WTC11 (cell line): ENCODE results near the gene RNGTT. TPM values are rescaled to one million over a fixed set of nuclear protein-coding genes. Genes with fewer than 3 reads are reported as not detected.

Source experiments
- ATAC-seq: fragments of 200-7000 bp; cut with Tn5 transposase; 2 replicates; pipeline ENCODE4 v1.10.0; 2021; ENCODE audit warnings: mild to moderate bottlenecking, moderate library complexity
- CTCF ChIA-PET: fragments of 300-600 bp; sonication (Branson Sonifier 250); formaldehyde crosslinking; loops from one replicate; lab custom pipeline; 2021; ENCODE audit warnings: antibody characterized with exemption; lab: Charles Lee
- POLR2A ChIA-PET: fragments of 350-600 bp; sonication (Branson Sonifier 250); formaldehyde crosslinking; loops from one replicate; lab custom pipeline; 2021; ENCODE audit warnings: antibody characterized with exemption; lab: Charles Lee
- DNase-seq: peaks from one replicate; pipeline ENCODE4 v3.0.0; 2021; ENCODE audit warnings: low spot score
- H3K27ac Mint-ChIP-seq: 2 replicates; pipeline ENCODE4 v1.8.0; 2021; ENCODE audit warnings: mixed read lengths
- H3K27me3 Mint-ChIP-seq: 2 replicates; pipeline ENCODE4 v1.8.0; 2021; ENCODE audit warnings: low read depth, mild to moderate bottlenecking, moderate library complexity, mixed read lengths
- H3K36me3 Mint-ChIP-seq: 2 replicates; pipeline ENCODE4 v1.8.0; 2021; ENCODE audit warnings: mixed read lengths
- H3K4me1 Mint-ChIP-seq: 2 replicates; pipeline ENCODE4 v1.8.0; 2022; ENCODE audit warnings: mixed read lengths
- H3K4me3 Mint-ChIP-seq: 2 replicates; pipeline ENCODE4 v1.8.0; 2021; ENCODE audit warnings: mild to moderate bottlenecking, moderate library complexity, mixed read lengths
- H3K9me3 Mint-ChIP-seq: 2 replicates; pipeline ENCODE4 v1.8.0; 2021; ENCODE audit warnings: mixed read lengths
- E2F4 ChIP-seq: sonication (generic); formaldehyde crosslinking; IDR thresholded peaks from 2 replicates; pipeline ENCODE4 v1.8.1; 2022; ENCODE audit warnings: low read depth, mild to moderate bottlenecking, moderate library complexity, missing genetic modification reagents, borderline replicate concordance
- ELF4 ChIP-seq: sonication (generic); formaldehyde crosslinking; IDR thresholded peaks from 2 replicates; pipeline ENCODE4 v1.8.1; 2022; ENCODE audit warnings: low read depth, mild to moderate bottlenecking, moderate library complexity, missing genetic modification reagents
- ERG ChIP-seq: fragments of 250-450 bp; sonication (Bioruptor Pico); IDR thresholded peaks from 2 replicates; pipeline ENCODE4 v1.8.0; 2021; ENCODE audit warnings: mild to moderate bottlenecking
- GTF2I ChIP-seq: fragments of 250-450 bp; sonication (Bioruptor Pico); conservative IDR thresholded peaks from 2 replicates; pipeline ENCODE4 v1.4.0; 2021; ENCODE audit warnings: mild to moderate bottlenecking
- JUN ChIP-seq: sonication (generic); formaldehyde crosslinking; IDR thresholded peaks from 2 replicates; pipeline ENCODE4 v1.8.0; 2023; ENCODE audit warnings: mild to moderate bottlenecking, missing genetic modification reagents
- MLX ChIP-seq: sonication (generic); formaldehyde crosslinking; IDR thresholded peaks from 2 replicates; pipeline ENCODE4 v1.8.1; 2023; ENCODE audit warnings: mild to moderate bottlenecking, missing genetic modification reagents, moderate library complexity
- MYBL2 ChIP-seq: sonication (generic); formaldehyde crosslinking; IDR thresholded peaks from 2 replicates; pipeline ENCODE4 v1.8.1; 2023; ENCODE audit warnings: mild to moderate bottlenecking, moderate library complexity, missing genetic modification reagents
- PREB ChIP-seq: sonication (generic); formaldehyde crosslinking; IDR thresholded peaks from 2 replicates; pipeline ENCODE4 v1.8.1; 2022; ENCODE audit warnings: mild to moderate bottlenecking, missing genetic modification reagents, moderate library complexity, borderline replicate concordance
- PRRX2 ChIP-seq: fragments of 250-450 bp; sonication (Bioruptor Pico); IDR thresholded peaks from 2 replicates; pipeline ENCODE4 v1.8.0; 2021; ENCODE audit warnings: mild to moderate bottlenecking
- ZMAT4 ChIP-seq: fragments of 250-450 bp; sonication (Bioruptor Pico); IDR thresholded peaks from 2 replicates; pipeline ENCODE4 v1.9.0; 2021; ENCODE audit warnings: mild to moderate bottlenecking
- ZNF425 ChIP-seq: fragments of 250-450 bp; sonication (Bioruptor Pico); conservative IDR thresholded peaks from 2 replicates; pipeline ENCODE4 v1.9.0; 2021; ENCODE audit warnings: mild to moderate bottlenecking
- ZNF532 ChIP-seq: fragments of 250-450 bp; sonication (Bioruptor Pico); IDR thresholded peaks from 2 replicates; pipeline ENCODE4 v1.9.0; 2021; ENCODE audit warnings: mild to moderate bottlenecking, borderline replicate concordance
- total RNA-seq: library from RNA; stranded (reverse); gene quantifications from 3 replicates; pipeline ENCODE4 v1.2.3, GENCODE V29; 2021

Gene RNGTT
- total RNA-seq, 1 experiment from 2014 or later, result 20.4 TPM

GRCh38 chr6:88661136-88661535 lies 302.3 kb downstream of the RNGTT start:
- ATAC-seq, result no peak
- no peak for DNase-seq
- Mint-ChIP-seq H3K27ac (no peak overlapping the region), H3K4me3 (no peak overlapping the region), H3K36me3 (peaks cover 45% of the 10 kb centered on the region)
- no peak for TF ChIP-seq PRRX2 (CRISPR knock-in tag)
- TF ChIP-seq, all 79 proteins: peak for 0
- no peaks in the 10 kb centered on the region for H3K27me3 Mint-ChIP-seq
- ChIA-PET CTCF (no interaction called here), POLR2A (no interaction called here)
- H3K4me1 Mint-ChIP-seq, result no peaks in the 10 kb centered on the region
- H3K9me3 Mint-ChIP-seq, result peaks cover 66% of the 10 kb centered on the region

- DNase-seq (no peak), ATAC-seq (no peak)
- ChIA-PET POLR2A (no interaction called here), CTCF (no interaction called here)
- Mint-ChIP-seq H3K27ac (no peak overlapping the region), H3K4me3 (no peak overlapping the region), H3K36me3 (peaks cover 22% of the 10 kb centered on the region), H3K4me1 (no peaks in the 10 kb centered on the region), H3K27me3 (no peaks in the 10 kb centered on the region), H3K9me3 (peaks cover 34% of the 10 kb centered on the region)
- TF ChIP-seq GTF2I (no peak), ZNF532 (CRISPR knock-in tag) (no peak), MLX (no peak), ELF4 (no peak), ZMAT4 (CRISPR knock-in tag) (no peak), PREB (no peak), MYBL2 (CRISPR knock-in tag) (no peak), JUN (CRISPR knock-in tag) (no peak), ERG (CRISPR knock-in tag) (no peak), ZNF425 (CRISPR knock-in tag) (no peak), E2F4 (CRISPR knock-in tag) (no peak)
These were observed 307.8 kb downstream of the RNGTT start for GRCh38 chr6:88655586-88655985.
